ENCODE results near the gene CT45A7. TPM values are rescaled to one million over a fixed set of nuclear protein-coding genes. Genes with fewer than 3 reads are reported as not detected.
"Not testable (repeated sequence)": the region's sequence is repeated elsewhere in the genome, so short reads cannot be mapped to it uniquely, and the experiment has no call there.

Gene CT45A7
- not detected in 2 replicates for total RNA-seq
- not detected in 2 replicates for polyA plus RNA-seq

DNA sequence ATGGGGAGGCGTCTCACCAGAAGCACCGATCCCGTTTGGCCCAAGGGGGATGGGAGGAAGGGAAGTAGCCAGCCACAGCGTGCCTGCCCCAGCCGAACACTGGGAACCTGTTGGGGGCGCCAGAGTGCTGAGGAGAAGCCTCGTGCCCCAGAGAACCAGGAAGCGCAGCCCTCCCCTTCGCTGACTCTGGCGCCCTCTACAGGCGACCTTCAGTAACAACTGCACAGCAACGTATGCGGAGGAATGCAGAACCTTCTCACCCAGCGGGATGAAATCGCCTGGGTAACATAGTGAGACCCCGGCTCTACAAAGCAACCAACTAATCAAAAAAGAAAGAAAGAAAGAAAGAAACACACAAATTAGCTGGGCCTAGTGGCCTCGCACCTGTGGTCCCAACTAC lies at the start of gene CT45A7:
Gene CT45A7 (minus strand): TSS at position 101 of the 400 bp plus-strand sequence. CDS start 3,747 bp downstream, outside the sequence.
- not testable (repeated sequence) for H4K20me1 ChIP-seq (ENCODE audit: insufficient read depth, poor library complexity, severe bottlenecking); H3K79me2 ChIP-seq; H3K9me2 ChIP-seq (replicated peaks; ENCODE audit: insufficient read depth); H2AFZ ChIP-seq; H3K4me2 ChIP-seq; H3K9me3 ChIP-seq (ENCODE audit: low read depth); H3K4me3 ChIP-seq; DNase-seq (ENCODE audit: low spot score); H3K27ac ChIP-seq; H3K4me1 ChIP-seq (ENCODE audit: insufficient read depth); H3K27me3 ChIP-seq; H3K36me3 ChIP-seq (replicated peaks; ENCODE audit: insufficient read depth, low read depth)
- WGBS (ENCODE audit: low lambda C conversion rate, missing lambda C conversion rate) = no CpG with 5 or more reads among the region's 17 CpGs

DNA sequence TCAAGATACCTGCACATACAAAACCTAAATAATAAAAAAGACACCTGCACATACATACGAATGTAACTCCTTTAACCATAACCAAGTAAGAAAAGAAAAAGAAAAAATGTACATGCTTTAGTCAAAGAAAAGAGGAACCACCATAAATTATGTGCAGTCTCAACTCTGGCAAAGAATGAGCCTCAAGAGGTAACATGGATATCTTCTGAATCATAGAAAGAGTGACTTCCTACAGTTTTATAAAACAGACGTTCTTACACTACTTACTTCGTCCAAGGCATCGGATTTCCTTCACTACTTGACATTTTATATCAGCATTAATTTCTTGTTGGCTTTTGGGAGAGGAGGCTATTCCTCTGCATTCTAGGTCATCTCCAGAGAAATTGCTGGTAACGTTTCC lies 45.7 kb upstream of the CT45A7 start:
- H3K27ac ChIP-seq; H4K20me1 ChIP-seq (ENCODE audit: insufficient read depth, poor library complexity, severe bottlenecking); H3K79me2 ChIP-seq; DNase-seq (ENCODE audit: low spot score); H3K4me1 ChIP-seq (ENCODE audit: insufficient read depth); H3K9me2 ChIP-seq (replicated peaks; ENCODE audit: insufficient read depth); H3K4me3 ChIP-seq; H3K9me3 ChIP-seq (ENCODE audit: low read depth); H3K4me2 ChIP-seq; H3K36me3 ChIP-seq (replicated peaks; ENCODE audit: insufficient read depth, low read depth); H2AFZ ChIP-seq; H3K27me3 ChIP-seq: not testable (repeated sequence)
- WGBS (ENCODE audit: low lambda C conversion rate, missing lambda C conversion rate) = 55% methylated on average over 4 of the region's 5 CpGs

DNA sequence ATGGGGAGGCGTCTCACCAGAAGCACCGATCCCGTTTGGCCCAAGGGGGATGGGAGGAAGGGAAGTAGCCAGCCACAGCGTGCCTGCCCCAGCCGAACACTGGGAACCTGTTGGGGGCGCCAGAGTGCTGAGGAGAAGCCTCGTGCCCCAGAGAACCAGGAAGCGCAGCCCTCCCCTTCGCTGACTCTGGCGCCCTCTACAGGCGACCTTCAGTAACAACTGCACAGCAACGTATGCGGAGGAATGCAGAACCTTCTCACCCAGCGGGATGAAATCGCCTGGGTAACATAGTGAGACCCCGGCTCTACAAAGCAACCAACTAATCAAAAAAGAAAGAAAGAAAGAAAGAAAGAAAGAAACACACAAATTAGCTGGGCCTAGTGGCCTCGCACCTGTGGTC lies 34.6 kb upstream of the CT45A7 start, which contains the start of gene CT45A9:
Gene CT45A9 (minus strand): TSS at position 101 of the 400 bp plus-strand sequence. CDS start 3,751 bp downstream, outside the sequence.
- H3K9me2 ChIP-seq (replicated peaks; ENCODE audit: insufficient read depth); H3K79me2 ChIP-seq; H2AFZ ChIP-seq; H3K4me2 ChIP-seq; H3K27me3 ChIP-seq; H3K4me1 ChIP-seq (ENCODE audit: insufficient read depth); DNase-seq (ENCODE audit: low spot score); H3K36me3 ChIP-seq (replicated peaks; ENCODE audit: insufficient read depth, low read depth); H3K4me3 ChIP-seq; H3K9me3 ChIP-seq (ENCODE audit: low read depth); H4K20me1 ChIP-seq (ENCODE audit: insufficient read depth, poor library complexity, severe bottlenecking); H3K27ac ChIP-seq: not testable (repeated sequence)
- no CpG with 5 or more reads among the region's 17 CpGs for WGBS (ENCODE audit: low lambda C conversion rate, missing lambda C conversion rate)

DNA sequence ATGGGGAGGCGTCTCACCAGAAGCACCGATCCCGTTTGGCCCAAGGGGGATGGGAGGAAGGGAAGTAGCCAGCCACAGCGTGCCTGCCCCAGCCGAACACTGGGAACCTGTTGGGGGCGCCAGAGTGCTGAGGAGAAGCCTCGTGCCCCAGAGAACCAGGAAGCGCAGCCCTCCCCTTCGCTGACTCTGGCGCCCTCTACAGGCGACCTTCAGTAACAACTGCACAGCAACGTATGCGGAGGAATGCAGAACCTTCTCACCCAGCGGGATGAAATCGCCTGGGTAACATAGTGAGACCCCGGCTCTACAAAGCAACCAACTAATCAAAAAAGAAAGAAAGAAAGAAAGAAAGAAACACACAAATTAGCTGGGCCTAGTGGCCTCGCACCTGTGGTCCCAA lies 17.4 kb upstream of the CT45A7 start, which contains the start of gene CT45A8:
Gene CT45A8 (minus strand): TSS at position 101 of the 400 bp plus-strand sequence. CDS start 3,755 bp downstream, outside the sequence.
- H3K9me3 ChIP-seq (ENCODE audit: low read depth); H3K4me2 ChIP-seq; H3K79me2 ChIP-seq; H3K4me3 ChIP-seq; H3K4me1 ChIP-seq (ENCODE audit: insufficient read depth); H3K27me3 ChIP-seq; H4K20me1 ChIP-seq (ENCODE audit: insufficient read depth, poor library complexity, severe bottlenecking); H3K36me3 ChIP-seq (replicated peaks; ENCODE audit: insufficient read depth, low read depth); DNase-seq (ENCODE audit: low spot score); H3K27ac ChIP-seq; H2AFZ ChIP-seq; H3K9me2 ChIP-seq (replicated peaks; ENCODE audit: insufficient read depth): not testable (repeated sequence)
- WGBS (ENCODE audit: low lambda C conversion rate, missing lambda C conversion rate) = no CpG with 5 or more reads among the region's 17 CpGs

DNA sequence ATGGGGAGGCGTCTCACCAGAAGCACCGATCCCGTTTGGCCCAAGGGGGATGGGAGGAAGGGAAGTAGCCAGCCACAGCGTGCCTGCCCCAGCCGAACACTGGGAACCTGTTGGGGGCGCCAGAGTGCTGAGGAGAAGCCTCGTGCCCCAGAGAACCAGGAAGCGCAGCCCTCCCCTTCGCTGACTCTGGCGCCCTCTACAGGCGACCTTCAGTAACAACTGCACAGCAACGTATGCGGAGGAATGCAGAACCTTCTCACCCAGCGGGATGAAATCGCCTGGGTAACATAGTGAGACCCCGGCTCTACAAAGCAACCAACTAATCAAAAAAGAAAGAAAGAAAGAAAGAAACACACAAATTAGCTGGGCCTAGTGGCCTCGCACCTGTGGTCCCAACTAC lies 17.2 kb downstream of the CT45A7 start, which contains the start of gene CT45A2:
Gene CT45A2 (minus strand): TSS at position 101 of the 400 bp plus-strand sequence. CDS start 3,747 bp downstream, outside the sequence.
- not testable (repeated sequence) for H3K4me3 ChIP-seq; H3K9me3 ChIP-seq (ENCODE audit: low read depth); H3K27ac ChIP-seq; H3K36me3 ChIP-seq (replicated peaks; ENCODE audit: insufficient read depth, low read depth); H3K27me3 ChIP-seq; H4K20me1 ChIP-seq (ENCODE audit: insufficient read depth, poor library complexity, severe bottlenecking); H3K4me1 ChIP-seq (ENCODE audit: insufficient read depth); DNase-seq (ENCODE audit: low spot score); H3K9me2 ChIP-seq (replicated peaks; ENCODE audit: insufficient read depth); H3K4me2 ChIP-seq; H3K79me2 ChIP-seq; H2AFZ ChIP-seq
- no CpG with 5 or more reads among the region's 17 CpGs for WGBS (ENCODE audit: low lambda C conversion rate, missing lambda C conversion rate)

DNA sequence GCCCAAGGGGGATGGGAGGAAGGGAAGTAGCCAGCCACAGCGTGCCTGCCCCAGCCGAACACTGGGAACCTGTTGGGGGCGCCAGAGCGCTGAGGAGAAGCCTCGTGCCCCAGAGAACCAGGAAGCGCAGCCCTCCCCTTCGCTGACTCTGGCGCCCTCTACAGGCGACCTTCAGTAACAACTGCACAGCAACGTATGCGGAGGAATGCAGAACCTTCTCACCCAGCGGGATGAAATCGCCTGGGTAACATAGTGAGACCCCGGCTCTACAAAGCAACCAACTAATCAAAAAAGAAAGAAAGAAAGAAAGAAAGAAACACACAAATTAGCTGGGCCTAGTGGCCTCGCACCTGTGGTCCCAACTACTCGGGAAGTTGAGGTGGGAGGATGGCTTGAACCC lies 34.4 kb downstream of the CT45A7 start, which contains the start of gene CT45A6:
Gene CT45A6 (minus strand): TSS at position 101 of the 400 bp plus-strand sequence. CDS start 3,794 bp downstream, outside the sequence.
- H3K27ac ChIP-seq; H4K20me1 ChIP-seq (ENCODE audit: insufficient read depth, poor library complexity, severe bottlenecking); H3K9me2 ChIP-seq (replicated peaks; ENCODE audit: insufficient read depth); H3K4me3 ChIP-seq; H3K4me2 ChIP-seq; H3K27me3 ChIP-seq; H2AFZ ChIP-seq; H3K4me1 ChIP-seq (ENCODE audit: insufficient read depth); H3K79me2 ChIP-seq; H3K36me3 ChIP-seq (replicated peaks; ENCODE audit: insufficient read depth, low read depth); DNase-seq (ENCODE audit: low spot score); H3K9me3 ChIP-seq (ENCODE audit: low read depth): not testable (repeated sequence)
- no CpG with 5 or more reads among the region's 16 CpGs for WGBS (ENCODE audit: low lambda C conversion rate, missing lambda C conversion rate)

DNA sequence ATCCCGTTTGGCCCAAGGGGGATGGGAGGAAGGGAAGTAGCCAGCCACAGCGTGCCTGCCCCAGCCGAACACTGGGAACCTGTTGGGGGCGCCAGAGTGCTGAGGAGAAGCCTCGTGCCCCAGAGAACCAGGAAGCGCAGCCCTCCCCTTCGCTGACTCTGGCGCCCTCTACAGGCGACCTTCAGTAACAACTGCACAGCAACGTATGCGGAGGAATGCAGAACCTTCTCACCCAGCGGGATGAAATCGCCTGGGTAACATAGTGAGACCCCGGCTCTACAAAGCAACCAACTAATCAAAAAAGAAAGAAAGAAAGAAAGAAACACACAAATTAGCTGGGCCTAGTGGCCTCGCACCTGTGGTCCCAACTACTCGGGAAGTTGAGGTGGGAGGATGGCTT lies 51.7 kb downstream of the CT45A7 start, which contains the start of gene CT45A5:
Gene CT45A5 (minus strand): TSS at position 101 of the 400 bp plus-strand sequence. CDS start 3,774 bp downstream, outside the sequence.
- not testable (repeated sequence) for H3K27ac ChIP-seq; H2AFZ ChIP-seq; H3K4me2 ChIP-seq; H3K36me3 ChIP-seq (replicated peaks; ENCODE audit: insufficient read depth, low read depth); H3K9me2 ChIP-seq (replicated peaks; ENCODE audit: insufficient read depth); H3K4me3 ChIP-seq; DNase-seq (ENCODE audit: low spot score); H3K79me2 ChIP-seq; H3K4me1 ChIP-seq (ENCODE audit: insufficient read depth); H3K27me3 ChIP-seq; H4K20me1 ChIP-seq (ENCODE audit: insufficient read depth, poor library complexity, severe bottlenecking); H3K9me3 ChIP-seq (ENCODE audit: low read depth)
- WGBS (ENCODE audit: low lambda C conversion rate, missing lambda C conversion rate) = no CpG with 5 or more reads among the region's 16 CpGs

Other genes starting within 250 kb of the CT45A7 start
- not detected in 2 replicates for gene CT45A1, start 123.6 kb downstream of the CT45A7 start, total RNA-seq
- not detected in 2 replicates for gene CT45A1, start 123.6 kb downstream of the CT45A7 start, polyA plus RNA-seq
- not detected in 2 replicates for gene CT45A3, start 69.1 kb downstream of the CT45A7 start, total RNA-seq
- gene CT45A3, start 69.1 kb downstream of the CT45A7 start, polyA plus RNA-seq = not detected in 2 replicates
- not detected in 2 replicates for gene CT45A5, start 51.8 kb downstream of the CT45A7 start, total RNA-seq
- not detected in 2 replicates for gene CT45A5, start 51.8 kb downstream of the CT45A7 start, polyA plus RNA-seq
- gene CT45A6, start 34.5 kb downstream of the CT45A7 start, total RNA-seq = not detected in 2 replicates
- not detected in 2 replicates for gene CT45A6, start 34.5 kb downstream of the CT45A7 start, polyA plus RNA-seq
- not detected in 2 replicates for gene CT45A2, start 17.3 kb downstream of the CT45A7 start, total RNA-seq
- gene CT45A2, start 17.3 kb downstream of the CT45A7 start, polyA plus RNA-seq = not detected in 2 replicates
- not detected in 2 replicates for gene CT45A8, start 17.3 kb upstream of the CT45A7 start, total RNA-seq
- not detected in 2 replicates for gene CT45A8, start 17.3 kb upstream of the CT45A7 start, polyA plus RNA-seq
- not detected in 2 replicates for gene CT45A9, start 34.5 kb upstream of the CT45A7 start, total RNA-seq
- not detected in 2 replicates for gene CT45A9, start 34.5 kb upstream of the CT45A7 start, polyA plus RNA-seq
- not detected in 2 replicates for gene CT45A10, start 56.2 kb upstream of the CT45A7 start, total RNA-seq
- not detected in 2 replicates for gene CT45A10, start 56.2 kb upstream of the CT45A7 start, polyA plus RNA-seq
- gene SAGE1, start 56.4 kb upstream of the CT45A7 start, total RNA-seq = not detected in 2 replicates
- gene SAGE1, start 56.4 kb upstream of the CT45A7 start, polyA plus RNA-seq = not detected in 2 replicates
- 20.7 and 25.1 TPM in 2 replicates for gene MMGT1, start 136.7 kb upstream of the CT45A7 start, total RNA-seq
- gene MMGT1, start 136.7 kb upstream of the CT45A7 start, polyA plus RNA-seq = 10.2 and 11.9 TPM in 2 replicates
- gene SLC9A6, start 148.2 kb upstream of the CT45A7 start, total RNA-seq = 12.8 and 21.6 TPM in 2 replicates
- gene SLC9A6, start 148.2 kb upstream of the CT45A7 start, polyA plus RNA-seq = 9.6 and 11.2 TPM in 2 replicates

Measured in hepatocyte (in vitro differentiated cells).